K562 (cell line): ENCODE data around the gene CMIP. TPM values are rescaled to one million over a fixed set of nuclear protein-coding genes. Genes with fewer than 3 reads are reported as not detected.

ENCODE experiments used
- EP300 ChIP-seq: IDR thresholded peaks from 2 replicates; pipeline ENCODE4 v1.6.1; 2012; ENCODE audit warnings: low read length, improper control_type of control experiment
- EZH2 ChIP-seq: IDR thresholded peaks from 2 replicates; pipeline ENCODE4 v1.6.1; 2012; ENCODE audit warnings: low read depth, mild to moderate bottlenecking, inconsistent platforms, low read length, borderline replicate concordance
- FOSL1 ChIP-seq: fragments of 200-800 bp; sonication (Bioruptor generic); conservative IDR thresholded peaks from 2 replicates; pipeline ENCODE4 v1.6.1; 2016; ENCODE audit warnings: missing genetic modification characterization, missing compliant biosample characterization
- MAZ ChIP-seq, 2 experiments: fragments of 450-650 bp in 1 of 2; sonication (generic) in 1 of 2; formaldehyde crosslinking; IDR thresholded peaks in 1 of 2; conservative IDR thresholded peaks in 1 of 2; 2 replicates each; pipeline versions ENCODE4 v1.4.0 to v1.5.0; 2020; ENCODE audit warnings: mild to moderate bottlenecking in 1 of 2, missing genetic modification reagents in 1 of 2
- NBN ChIP-seq: fragments of 450-650 bp; IDR thresholded peaks from 2 replicates; pipeline ENCODE4 v1.6.1; 2016; ENCODE audit warnings: low read depth, mild to moderate bottlenecking
- NR2C1 ChIP-seq, 2 experiments: fragments of 450-650 bp; IDR thresholded peaks; 2 replicates each; pipeline ENCODE4 v1.6.1; 2017; ENCODE audit warnings: mild to moderate bottlenecking in 2 of 2, antibody characterized with exemption in 1 of 2, inconsistent platforms in 1 of 2, missing compliant biosample characterization in 1 of 2, missing genetic modification characterization in 1 of 2
- NR2C2 ChIP-seq, 2 experiments: fragments of 200-800 bp in 1 of 2; sonication (Bioruptor generic) in 1 of 2; sonication (generic) in 1 of 2; formaldehyde crosslinking in 1 of 2; IDR thresholded peaks; 2 replicates each; pipeline versions ENCODE4 v1.6.1 to v1.8.0; 2016 to 2022; ENCODE audit warnings: mild to moderate bottlenecking in 1 of 2, missing compliant biosample characterization in 1 of 2, missing genetic modification characterization in 1 of 2, missing genetic modification reagents in 1 of 2
- POLR2B ChIP-seq: fragments of 450-650 bp; IDR thresholded peaks from 2 replicates; pipeline ENCODE4 v1.6.1; 2018; ENCODE audit warnings: low read depth; ENCODE audit not compliant: partially characterized antibody
- RUNX1 ChIP-seq: sonication (generic); IDR thresholded peaks from 2 replicates; pipeline ENCODE4 v1.6.1; 2016; ENCODE audit warnings: antibody characterized with exemption, low read depth
- SMARCC2 ChIP-seq: fragments of 450-650 bp; IDR thresholded peaks from 2 replicates; pipeline ENCODE4 v1.6.1; 2017; ENCODE audit warnings: antibody characterized with exemption, moderate library complexity, mild to moderate bottlenecking, low read depth
- SPI1 ChIP-seq: IDR thresholded peaks from 2 replicates; pipeline ENCODE4 v1.6.1; 2011; ENCODE audit warnings: low read depth, low read length, control low read depth, borderline replicate concordance
- THRB ChIP-seq: fragments of 450-650 bp; formaldehyde crosslinking; conservative IDR thresholded peaks from 2 replicates; pipeline ENCODE4 v1.4.0; 2022; ENCODE audit warnings: mild to moderate bottlenecking, missing genetic modification characterization
- ZBTB34 ChIP-seq: fragments of 250-450 bp; sonication (Bioruptor Pico); IDR thresholded peaks from 2 replicates; pipeline ENCODE4 v1.8.0; 2021; ENCODE audit warnings: mild to moderate bottlenecking, moderate library complexity
- ZBTB7A ChIP-seq: IDR thresholded peaks from 2 replicates; pipeline ENCODE4 v1.6.1; 2011; ENCODE audit warnings: low read depth, mild to moderate bottlenecking, low read length, moderate library complexity, borderline replicate concordance; ENCODE audit not compliant: control insufficient read depth
- ZBTB9 ChIP-seq: fragments of 450-650 bp; formaldehyde crosslinking; IDR thresholded peaks from 2 replicates; pipeline ENCODE4 v1.4.0; 2020; ENCODE audit warnings: mild to moderate bottlenecking, moderate library complexity
- ZNF282 ChIP-seq: sonication (generic); formaldehyde crosslinking; IDR thresholded peaks from 2 replicates; pipeline ENCODE4 v1.8.1; 2023; ENCODE audit warnings: missing genetic modification reagents
- ZNF324 ChIP-seq: fragments of 250-450 bp; sonication (Bioruptor Pico); IDR thresholded peaks from 2 replicates; pipeline ENCODE4 v1.4.0; 2020; ENCODE audit warnings: mild to moderate bottlenecking
- ZNF398 ChIP-seq: fragments of 250-450 bp; sonication (Bioruptor Pico); IDR thresholded peaks from 2 replicates; pipeline ENCODE4 v1.8.0; 2021; ENCODE audit warnings: moderate library complexity, mild to moderate bottlenecking, inconsistent platforms
- ZNF778 ChIP-seq: fragments of 450-650 bp; formaldehyde crosslinking; IDR thresholded peaks from 2 replicates; pipeline ENCODE4 v1.4.0; 2020; ENCODE audit warnings: mild to moderate bottlenecking, moderate library complexity
- ZNF780A ChIP-seq: fragments of 250-450 bp; sonication (Bioruptor Pico); IDR thresholded peaks from 2 replicates; pipeline ENCODE4 v1.5.0; 2021; ENCODE audit warnings: mild to moderate bottlenecking
- polyA plus RNA-seq, 8 experiments: library from polyadenylated mRNA; depleted of rRNA in 4 of 8; stranded (reverse) in 5 of 8; unstranded in 3 of 8; fragments of >200 nt; fragmentation: Nextera tagmentation in 2 of 8; fragmentation: Illumina TruSeq in 1 of 8; extraction: Ambion mirVana in 2 of 8; extraction: Trizol in 1 of 8; gene quantifications; 2 replicates each; pipeline versions ENCODE4 v1.2.1 to v1.2.3, GENCODE V29; 2011 to 2014; ENCODE audit warnings: inconsistent platforms in 1 of 8, missing spikeins in 1 of 8
- total RNA-seq, 7 experiments: library from RNA; depleted of rRNA in 6 of 7; stranded (reverse); fragments of >200 nt in 6 of 7; fragmentation: Illumina TruSeq in 2 of 7; extraction: Trizol in 2 of 7; gene quantifications; 2 replicates each; pipeline versions ENCODE4 v1.2.1 to v1.2.3, GENCODE V29; 2011 to 2021; ENCODE audit warnings: low replicate concordance in 1 of 7

Gene CMIP
- total and polyA plus RNA-seq, 9 of the 15 experiments (the other 6 are each of a cell fraction or from before 2014, with no cell fraction given): 0.94 to 82.5 (median 10.3) TPM

- TF ChIP-seq ZBTB34 (no peak), MAZ (CRISPR knock-in tag; conservative IDR thresholded peaks at IDR 0.05 in 1 of 2, IDR thresholded peaks at IDR 0.05 in 1 of 2) (0 out of 4 replicates have a peak, but pooled peaks of 1 of the 2 experiments have one; percentile 29), ZBTB7A (no peak), NBN (no peak), THRB (CRISPR knock-in tag) (no peak), ZNF398 (CRISPR knock-in tag) (no peak), ZNF778 (CRISPR knock-in tag) (no peak), NR2C2 (CRISPR knock-in tag; IDR thresholded peaks at IDR 0.05) (no peak), NR2C2 (tag; IDR thresholded peaks at IDR 0.05) (no peak), NR2C1 (IDR thresholded peaks at IDR 0.05) (no peak), NR2C1 (tag; IDR thresholded peaks at IDR 0.05) (no peak), POLR2B (no peak), SPI1 (no peak), SMARCC2 (no peak), ZNF282 (CRISPR knock-in tag) (no peak), ZBTB9 (CRISPR knock-in tag) (no peak), ZNF780A (CRISPR knock-in tag) (no peak), ZNF324 (CRISPR knock-in tag) (no peak), RUNX1 (no peak), EZH2 (no peak), FOSL1 (0 out of 2 replicates have a peak, but pooled peaks have one; percentile 28), EP300 (no peak; the same call in 1 of the 2 replicates)
Observed at GRCh38 chr16:81696961-81697615, 252.5 kb downstream of the CMIP start (continued).
